ENCODE data around the gene NFASC. TPM values are rescaled to one million over a fixed set of nuclear protein-coding genes. Genes with fewer than 3 reads are reported as not detected.
A peak's percentile ranks its signal among the peaks of the same experiment; 100 is the strongest.

NFASC gene
- total and polyA plus RNA-seq, 9 of the 15 experiments (the other 6 are each of a cell fraction or from before 2014, with no cell fraction given): 0.03 to 0.16 (median 0.06) TPM; not detected in 6

DNA sequence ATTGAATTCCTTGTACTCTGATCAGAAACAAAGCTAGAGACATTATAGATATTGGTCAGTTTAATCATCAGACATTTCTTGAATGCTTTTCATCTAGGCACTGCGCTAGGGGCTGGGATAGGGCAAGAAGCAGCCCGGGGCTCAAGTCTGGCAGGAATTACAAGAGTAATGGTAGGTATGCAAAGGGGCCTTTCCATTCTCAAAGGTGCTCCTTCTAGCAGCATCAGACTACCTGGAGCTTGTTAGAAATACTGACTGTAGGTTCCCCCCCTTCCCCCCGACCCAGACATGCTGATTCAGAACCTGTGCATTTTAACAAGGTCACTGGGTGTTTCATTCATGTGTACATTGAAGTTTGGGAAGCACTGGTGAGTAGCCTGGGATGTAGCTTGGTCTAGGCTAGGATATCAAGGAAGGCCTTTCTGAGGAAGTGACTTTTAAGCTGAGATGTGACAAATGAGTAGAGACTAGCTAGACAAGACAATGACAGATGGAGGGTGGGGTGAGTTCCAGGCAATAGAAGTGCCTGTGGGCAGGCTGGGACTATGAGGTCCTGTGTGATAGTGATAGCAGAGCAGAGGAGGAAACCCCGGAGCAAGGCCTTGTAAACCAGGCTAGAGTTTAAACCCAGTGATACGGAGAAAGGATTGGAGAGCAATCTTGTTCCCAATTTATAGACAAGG lies 26.3 kb downstream of the NFASC start:
- FAIRE-seq (no peak), DNase-seq (ENCODE audit: extremely low read depth in 1 of 4, low spot score in 3 of 4) (peak in 1 of 4 experiments; percentile 6), ATAC-seq (no peak; the same call in 2 of the 3 replicates)
- ChIA-PET CTCF (ENCODE audit: low intra/inter-chr PET ratio) (no interaction called here), POLR2A (interaction anchor here (0.5 to 0.9 kb wide), 3 partner anchors 51 to 622 kb away, joined by 3 to 4 read pairs (median 4); no protein-coding TSS in a partner anchor)
- no peaks in the 10 kb centered on the region for H3K36me3 ChIP-seq (ENCODE audit: control insufficient read depth, insufficient read depth, low read length)
- no peaks in the 10 kb centered on the region for H3K9me1 ChIP-seq (ENCODE audit: control insufficient read depth, insufficient read depth, low read length)
- no peaks in the 10 kb centered on the region for H3K4me1 ChIP-seq (replicated peaks in 1 of 2; ENCODE audit: control insufficient read depth in 2 of 2, insufficient read depth in 2 of 2, low read length in 2 of 2)
- H4K20me1 ChIP-seq (replicated peaks; ENCODE audit: control insufficient read depth, insufficient read depth, low read length): no peaks in the 10 kb centered on the region
- in situ Hi-C loops (cut with MboI): no loop called here
- H3K9ac ChIP-seq (ENCODE audit: insufficient read depth in 1 of 2, low read depth in 2 of 2, low read length in 2 of 2): no peak overlapping the region
- 3% methylated on average over 5 of the region's 5 CpGs for WGBS (ENCODE audit: insufficient coverage, low coverage, missing lambda C conversion rate)
- H3K4me3 ChIP-seq: no peak overlapping the region
- H2AFZ ChIP-seq (ENCODE audit: low read depth, low read length): no peak overlapping the region
- BruUV-seq (replicated peaks): no TSS peak
- no peak overlapping the region for H3K4me2 ChIP-seq (ENCODE audit: insufficient read depth, low read length)
- peaks cover 34 to 35% of the 10 kb centered on the region in 2 experiments for H3K27me3 ChIP-seq (ENCODE audit: control insufficient read depth in 2 of 2, insufficient read depth in 2 of 2, low read length in 2 of 2)
- intact Hi-C loops (cut with micrococcal nuclease): no loop called here
- H3K79me2 ChIP-seq (ENCODE audit: control insufficient read depth, insufficient read depth, low read length): no peaks in the 10 kb centered on the region
- H3K9me3 ChIP-seq (replicated peaks; ENCODE audit: control insufficient read depth, insufficient read depth, low read depth, low read length): no peaks in the 10 kb centered on the region
- TF ChIP-seq, protein P1, sequence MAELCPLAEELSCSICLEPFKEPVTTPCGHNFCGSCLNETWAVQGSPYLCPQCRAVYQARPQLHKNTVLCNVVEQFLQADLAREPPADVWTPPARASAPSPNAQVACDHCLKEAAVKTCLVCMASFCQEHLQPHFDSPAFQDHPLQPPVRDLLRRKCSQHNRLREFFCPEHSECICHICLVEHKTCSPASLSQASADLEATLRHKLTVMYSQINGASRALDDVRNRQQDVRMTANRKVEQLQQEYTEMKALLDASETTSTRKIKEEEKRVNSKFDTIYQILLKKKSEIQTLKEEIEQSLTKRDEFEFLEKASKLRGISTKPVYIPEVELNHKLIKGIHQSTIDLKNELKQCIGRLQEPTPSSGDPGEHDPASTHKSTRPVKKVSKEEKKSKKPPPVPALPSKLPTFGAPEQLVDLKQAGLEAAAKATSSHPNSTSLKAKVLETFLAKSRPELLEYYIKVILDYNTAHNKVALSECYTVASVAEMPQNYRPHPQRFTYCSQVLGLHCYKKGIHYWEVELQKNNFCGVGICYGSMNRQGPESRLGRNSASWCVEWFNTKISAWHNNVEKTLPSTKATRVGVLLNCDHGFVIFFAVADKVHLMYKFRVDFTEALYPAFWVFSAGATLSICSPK (IDR thresholded peaks at IDR 0.05; ENCODE audit: borderline replicate concordance): no peak
- TF ChIP-seq MCM7 (IDR thresholded peaks at IDR 0.05) (no peak), MEIS2 (IDR thresholded peaks at IDR 0.05; ENCODE audit: partially characterized antibody) (peak; percentile 60), CBFA2T3 (IDR thresholded peaks at IDR 0.05) (peak; percentile 5; the same call in 1 of the 2 replicates)
- TF ChIP-seq, protein P2, sequence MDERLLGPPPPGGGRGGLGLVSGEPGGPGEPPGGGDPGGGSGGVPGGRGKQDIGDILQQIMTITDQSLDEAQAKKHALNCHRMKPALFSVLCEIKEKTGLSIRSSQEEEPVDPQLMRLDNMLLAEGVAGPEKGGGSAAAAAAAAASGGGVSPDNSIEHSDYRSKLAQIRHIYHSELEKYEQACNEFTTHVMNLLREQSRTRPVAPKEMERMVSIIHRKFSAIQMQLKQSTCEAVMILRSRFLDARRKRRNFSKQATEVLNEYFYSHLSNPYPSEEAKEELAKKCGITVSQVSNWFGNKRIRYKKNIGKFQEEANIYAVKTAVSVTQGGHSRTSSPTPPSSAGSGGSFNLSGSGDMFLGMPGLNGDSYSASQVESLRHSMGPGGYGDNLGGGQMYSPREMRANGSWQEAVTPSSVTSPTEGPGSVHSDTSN (CRISPR knock-in tag; IDR thresholded peaks at IDR 0.05; ENCODE audit: low read depth): no peak
- TF ChIP-seq, protein P2 (tag; conservative IDR thresholded peaks at IDR 0.05; ENCODE audit: low read depth): peak; percentile 71
- H3K27ac ChIP-seq (ENCODE audit: extremely low read depth, low read depth, low read length): no peak overlapping the region

All from K562 (cell line).